Nephron progenitor cell (in vitro differentiated cells): ENCODE results near the gene TGM2.
A peak's percentile ranks its signal among the peaks of the same experiment; 100 is the strongest.

Experiments used
- DNase-seq: peaks from one replicate; pipeline ENCODE4 v3.0.0; 2021
- H3K27ac Mint-ChIP-seq: 2 replicates; pipeline ENCODE4 v1.8.0; 2021; ENCODE audit warnings: mild to moderate bottlenecking, moderate library complexity, mixed read lengths
- H3K27me3 Mint-ChIP-seq: 2 replicates; pipeline ENCODE4 v1.8.0; 2021; ENCODE audit warnings: mild to moderate bottlenecking, low read depth, mixed read lengths; ENCODE audit not compliant: poor library complexity
- H3K36me3 Mint-ChIP-seq: 2 replicates; pipeline ENCODE4 v1.8.0; 2021; ENCODE audit warnings: low read depth, mixed read lengths
- H3K4me1 Mint-ChIP-seq: 2 replicates; pipeline ENCODE4 v1.8.0; 2021; ENCODE audit warnings: mixed read lengths
- H3K4me3 Mint-ChIP-seq: 2 replicates; pipeline ENCODE4 v1.8.0; 2021; ENCODE audit warnings: mild to moderate bottlenecking, moderate library complexity, mixed read lengths
- H3K9me3 Mint-ChIP-seq: 2 replicates; pipeline ENCODE4 v1.8.0; 2021; ENCODE audit warnings: mild to moderate bottlenecking, moderate library complexity, mixed read lengths
- CTCF ChIP-seq: fragments of 200-600 bp; sonication (generic); IDR thresholded peaks from 2 replicates; pipeline ENCODE4 v1.5.0; 2021; ENCODE audit warnings: antibody characterized with exemption

Gene TGM2

GRCh38 chr20:38132910-38133501 lies 32.1 kb downstream of the TGM2 start:
- Mint-ChIP-seq H3K27ac (no peak overlapping the region), H3K27me3 (peaks cover 13% of the 10 kb centered on the region), H3K4me3 (no peak overlapping the region), H3K36me3 (no peaks in the 10 kb centered on the region), H3K4me1 (peaks cover 29% of the 10 kb centered on the region), H3K9me3 (no peaks in the 10 kb centered on the region)
- no peak for TF ChIP-seq CTCF
- no peak for DNase-seq

GRCh38 chr20:38132156-38132909 lies 32.7 kb downstream of the TGM2 start:
- peaks cover 12% of the 10 kb centered on the region for H3K27me3 Mint-ChIP-seq
- TF ChIP-seq CTCF, result no peak
- peak overlapping the region; percentile 32 for H3K27ac Mint-ChIP-seq
- H3K4me3 Mint-ChIP-seq, result no peak overlapping the region
- H3K4me1 Mint-ChIP-seq, result peaks cover 29% of the 10 kb centered on the region
- H3K36me3 Mint-ChIP-seq, result no peaks in the 10 kb centered on the region
- no peaks in the 10 kb centered on the region for H3K9me3 Mint-ChIP-seq
- DNase-seq, result no peak

DNA sequence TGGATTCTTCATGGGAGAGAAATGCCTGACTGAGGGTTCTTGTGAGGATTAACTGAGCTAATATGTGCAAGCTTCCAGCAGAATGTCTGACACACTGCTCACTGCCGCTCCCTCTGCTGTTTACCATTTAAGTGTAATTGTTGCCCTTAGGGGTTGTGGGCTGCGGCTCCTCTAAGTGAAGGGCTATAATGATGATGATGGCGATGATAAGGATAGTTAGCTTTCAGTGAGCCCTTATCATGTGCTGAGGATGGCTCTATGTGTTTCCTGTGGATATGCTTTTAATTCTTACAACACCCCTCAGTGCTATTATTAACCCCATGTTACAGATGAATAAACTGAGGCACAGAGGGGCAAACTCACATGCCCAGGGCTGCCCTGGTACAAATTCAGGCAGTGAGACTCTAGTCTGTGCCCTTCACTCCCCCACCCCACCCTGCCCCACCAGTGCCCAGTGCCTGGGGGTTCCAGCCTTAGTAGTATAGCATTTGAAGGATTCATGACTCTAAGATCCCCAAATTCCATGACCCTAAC lies 33.4 kb downstream of the TGM2 start:
- Mint-ChIP-seq H3K36me3 (no peaks in the 10 kb centered on the region), H3K4me1 (peaks cover 36% of the 10 kb centered on the region), H3K4me3 (no peak overlapping the region), H3K9me3 (no peaks in the 10 kb centered on the region), H3K27me3 (peaks cover 9% of the 10 kb centered on the region), H3K27ac (no peak overlapping the region)
- no peak for DNase-seq
- TF ChIP-seq CTCF, result no peak

DNA sequence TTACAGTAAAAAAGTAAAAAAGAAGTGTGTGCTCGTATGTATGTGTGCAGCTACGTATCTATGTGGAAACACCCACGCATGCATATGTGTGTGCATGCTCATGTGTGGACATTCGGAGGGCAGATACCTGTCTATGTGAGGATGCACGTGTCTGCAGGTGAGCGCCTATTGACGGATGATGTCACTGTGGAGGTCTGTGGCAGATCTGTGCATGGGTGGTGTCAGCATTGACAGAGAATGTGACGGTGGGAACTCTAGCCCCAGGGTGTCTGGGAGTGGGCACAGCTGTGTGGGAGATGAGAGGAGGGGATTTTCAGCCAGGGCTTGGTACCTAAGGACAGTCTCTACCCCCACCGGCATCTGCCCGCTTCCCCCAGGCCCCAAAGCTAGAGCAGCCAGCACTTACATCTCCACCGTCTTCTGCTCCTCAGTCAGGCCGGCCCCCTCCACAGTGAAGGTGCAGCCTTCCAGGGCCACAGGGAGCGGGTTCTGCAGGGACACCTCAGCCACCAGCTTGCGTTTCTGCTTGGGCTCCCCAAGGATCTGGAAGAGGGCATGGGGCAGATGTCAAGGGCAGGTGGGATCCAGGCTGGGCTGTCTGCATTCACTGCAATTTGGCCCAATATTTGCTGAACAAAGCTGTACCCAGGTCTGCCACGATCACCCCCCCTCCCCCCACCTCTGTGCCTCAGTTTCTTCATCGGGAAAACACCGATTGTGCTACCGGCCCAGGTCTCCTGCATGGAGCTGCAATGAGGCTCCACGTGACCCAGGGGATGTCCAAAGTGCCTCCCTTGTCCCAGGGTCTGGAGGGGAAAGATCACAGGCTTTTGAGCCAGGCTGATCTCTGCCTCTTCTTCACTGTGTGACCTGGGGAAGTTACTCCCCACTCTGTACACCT lies 34.1 kb downstream of the TGM2 start:
- no peaks in the 10 kb centered on the region for H3K9me3 Mint-ChIP-seq
- peaks cover 36% of the 10 kb centered on the region for H3K4me1 Mint-ChIP-seq
- peaks cover 9% of the 10 kb centered on the region for H3K27me3 Mint-ChIP-seq
- TF ChIP-seq CTCF, result no peak
- peak overlapping the region; percentile 64 for H3K27ac Mint-ChIP-seq
- H3K36me3 Mint-ChIP-seq, result no peaks in the 10 kb centered on the region
- no peak for DNase-seq
- H3K4me3 Mint-ChIP-seq, result no peak overlapping the region

- Mint-ChIP-seq H3K27ac (peak overlapping the region; percentile 64), H3K9me3 (no peaks in the 10 kb centered on the region), H3K4me3 (no peak overlapping the region), H3K27me3 (peaks cover 8% of the 10 kb centered on the region), H3K36me3 (no peaks in the 10 kb centered on the region), H3K4me1 (peaks cover 37% of the 10 kb centered on the region)
- no peak for DNase-seq
- no peak for TF ChIP-seq CTCF
Observed at GRCh38 chr20:38129893-38130609, 35.0 kb downstream of the TGM2 start.
